Osteocyte (in vitro differentiated cells): ENCODE measurements around the gene ITIH6. TPM values are rescaled to one million over a fixed set of nuclear protein-coding genes. Genes with fewer than 3 reads are reported as not detected.
"Not testable (repeated sequence)": the region's sequence is repeated elsewhere in the genome, so short reads cannot be mapped to it uniquely, and the experiment has no call there.

Source experiments
- DNase-seq: peaks from one replicate; pipeline ENCODE4 v3.0.0; 2021; ENCODE audit warnings: mixed read lengths; ENCODE audit not compliant: unreplicated experiment; ENCODE audit errors: extremely low spot score
- H3K27ac Mint-ChIP-seq: one replicate; pipeline ENCODE4 v1.8.0; 2021; ENCODE audit warnings: mild to moderate bottlenecking, mixed read lengths; ENCODE audit not compliant: unreplicated experiment
- H3K27me3 Mint-ChIP-seq: one replicate; pipeline ENCODE4 v1.8.0; 2021; ENCODE audit warnings: mixed read lengths; ENCODE audit not compliant: unreplicated experiment
- H3K36me3 Mint-ChIP-seq: one replicate; pipeline ENCODE4 v1.8.0; 2021; ENCODE audit warnings: mixed read lengths; ENCODE audit not compliant: unreplicated experiment
- H3K4me1 Mint-ChIP-seq: one replicate; pipeline ENCODE4 v1.8.0; 2021; ENCODE audit warnings: mixed read lengths; ENCODE audit not compliant: unreplicated experiment
- H3K4me3 Mint-ChIP-seq: one replicate; pipeline ENCODE4 v1.8.0; 2021; ENCODE audit warnings: mild to moderate bottlenecking, moderate library complexity, mixed read lengths; ENCODE audit not compliant: unreplicated experiment
- H3K9me3 Mint-ChIP-seq: one replicate; pipeline ENCODE4 v1.8.0; 2021; ENCODE audit warnings: mixed read lengths; ENCODE audit not compliant: unreplicated experiment
- CTCF ChIP-seq: fragments of 200-600 bp; sonication (generic); IDR thresholded peaks from 2 replicates; pipeline ENCODE4 v1.5.0; 2021; ENCODE audit warnings: antibody characterized with exemption, mild to moderate bottlenecking, moderate library complexity
- total RNA-seq: library from RNA; stranded (reverse); gene quantifications from 2 replicates; pipeline ENCODE4 v1.2.1, GENCODE V29; 2021

ITIH6 gene
- total RNA-seq, 1 donor from 2014 or later: not detected

- H3K4me3 Mint-ChIP-seq: no peak overlapping the region
- peaks cover 8% of the 10 kb centered on the region for H3K27me3 Mint-ChIP-seq
- H3K9me3 Mint-ChIP-seq: peaks cover 8% of the 10 kb centered on the region
- H3K27ac Mint-ChIP-seq: no peak overlapping the region
- no peak for DNase-seq
- H3K4me1 Mint-ChIP-seq: peaks cover 3% of the 10 kb centered on the region
- no peaks in the 10 kb centered on the region for H3K36me3 Mint-ChIP-seq
- TF ChIP-seq CTCF: peak; percentile 12
These were observed 11.1 kb downstream of the ITIH6 start for GRCh38 chrX:54786967-54787366.

GRCh38 chrX:54785901-54786300 lies 12.2 kb downstream of the ITIH6 start:
- no peak for DNase-seq
- H3K27ac Mint-ChIP-seq: no peak overlapping the region
- H3K27me3 Mint-ChIP-seq: peaks cover 8% of the 10 kb centered on the region
- peaks cover 3% of the 10 kb centered on the region for H3K4me1 Mint-ChIP-seq
- H3K4me3 Mint-ChIP-seq: no peak overlapping the region
- peaks cover 8% of the 10 kb centered on the region for H3K9me3 Mint-ChIP-seq
- TF ChIP-seq CTCF: no peak
- H3K36me3 Mint-ChIP-seq: no peaks in the 10 kb centered on the region

DNA sequence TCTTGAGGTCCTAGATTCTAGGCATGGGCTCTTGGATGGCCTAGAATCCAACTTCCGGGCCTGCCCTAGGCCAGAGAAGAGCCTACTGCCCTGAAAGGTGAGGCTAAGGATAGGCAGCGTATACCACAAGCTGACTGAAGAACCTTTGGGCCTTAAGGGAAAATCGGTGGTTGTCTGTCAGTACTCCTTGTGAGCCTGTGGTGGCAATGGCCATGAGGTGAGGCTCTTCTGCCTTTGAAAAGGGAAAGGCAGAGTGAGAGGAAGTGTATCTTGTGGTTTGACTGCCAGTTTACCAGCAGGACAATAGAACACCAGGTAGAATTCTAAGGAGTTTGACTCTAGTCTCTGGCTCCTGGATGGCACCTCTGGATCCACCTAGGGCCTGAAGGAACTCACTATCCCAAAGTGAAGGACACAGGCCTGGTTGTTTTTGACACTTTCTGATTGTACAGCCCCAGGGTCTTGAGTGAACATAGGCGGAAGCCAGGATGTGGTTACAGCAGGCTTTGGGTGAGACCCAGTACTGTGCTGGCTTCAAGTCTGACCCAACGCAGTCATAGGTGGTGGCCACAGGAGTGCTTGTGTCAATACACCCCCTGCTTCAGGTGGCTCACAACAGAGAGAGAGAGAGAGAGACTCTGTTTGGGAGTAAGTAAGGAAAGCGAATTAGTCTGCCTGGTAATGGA lies 20.9 kb downstream of the ITIH6 start:
- H3K27ac Mint-ChIP-seq: no peak overlapping the region
- no peak for DNase-seq
- peaks cover 9% of the 10 kb centered on the region for H3K9me3 Mint-ChIP-seq
- peaks cover 18% of the 10 kb centered on the region for H3K4me1 Mint-ChIP-seq
- peaks cover 7% of the 10 kb centered on the region for H3K27me3 Mint-ChIP-seq
- no peak overlapping the region for H3K4me3 Mint-ChIP-seq
- H3K36me3 Mint-ChIP-seq: no peaks in the 10 kb centered on the region
- no peak for TF ChIP-seq CTCF

GRCh38 chrX:54776061-54776460 lies 22.0 kb downstream of the ITIH6 start:
- no peak overlapping the region for H3K27ac Mint-ChIP-seq
- DNase-seq: no peak
- TF ChIP-seq CTCF: no peak
- H3K4me1 Mint-ChIP-seq: peaks cover 18% of the 10 kb centered on the region
- peaks cover 14% of the 10 kb centered on the region for H3K9me3 Mint-ChIP-seq
- H3K27me3 Mint-ChIP-seq: peaks cover 7% of the 10 kb centered on the region
- no peaks in the 10 kb centered on the region for H3K36me3 Mint-ChIP-seq
- H3K4me3 Mint-ChIP-seq: no peak overlapping the region

GRCh38 chrX:54774391-54775094 lies 23.5 kb downstream of the ITIH6 start:
- not testable (repeated sequence) for H3K36me3 Mint-ChIP-seq, H3K4me3 Mint-ChIP-seq, H3K27me3 Mint-ChIP-seq, DNase-seq
- H3K9me3 Mint-ChIP-seq: peaks cover 19% of the 10 kb centered on the region
- H3K4me1 Mint-ChIP-seq: peaks cover 21% of the 10 kb centered on the region
- peak overlapping the region; percentile 88 for H3K27ac Mint-ChIP-seq
